ENCODE results near the gene KRT5.

The KRT5 gene

DNA sequence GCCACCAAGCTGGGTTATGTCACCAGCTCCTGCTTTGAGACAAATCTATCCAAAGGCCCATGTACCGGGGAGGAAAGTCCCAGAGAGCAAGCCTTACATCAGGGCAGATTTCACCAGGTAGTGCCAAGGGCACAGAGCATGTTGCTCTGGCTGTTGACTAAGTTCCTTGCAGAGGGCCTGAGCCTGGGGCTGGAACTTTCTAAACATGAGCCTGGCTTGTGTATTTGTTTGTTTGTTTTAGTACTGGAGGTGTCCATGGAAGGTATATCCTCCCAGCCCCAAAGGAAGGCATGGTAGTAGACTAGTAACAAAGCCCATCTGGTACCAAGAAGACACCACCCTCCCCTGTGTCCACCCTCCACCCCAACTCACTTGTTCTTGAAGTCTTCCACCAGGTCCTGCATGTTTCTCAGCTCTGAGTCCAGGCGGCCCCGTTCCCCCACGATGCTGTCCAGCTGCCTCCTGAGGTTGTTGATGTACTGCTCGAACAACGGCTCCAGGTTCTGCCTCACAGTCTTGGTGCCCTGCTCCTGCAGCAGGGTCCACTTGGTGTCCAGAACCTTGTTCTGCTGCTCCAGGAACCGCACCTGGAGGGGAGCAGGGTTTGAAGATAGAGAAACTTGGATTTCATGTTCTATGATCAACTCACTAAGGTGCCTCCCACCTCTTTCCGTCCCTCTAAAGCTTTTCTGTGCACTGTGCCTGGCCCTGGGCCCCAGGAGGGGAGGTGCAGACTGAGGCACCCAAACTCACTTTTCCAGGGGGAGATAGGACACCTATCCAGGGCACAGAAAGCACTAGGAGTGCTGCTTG, 1.4 kb downstream of the KRT5 start:
- TF ChIP-seq, protein P1, sequence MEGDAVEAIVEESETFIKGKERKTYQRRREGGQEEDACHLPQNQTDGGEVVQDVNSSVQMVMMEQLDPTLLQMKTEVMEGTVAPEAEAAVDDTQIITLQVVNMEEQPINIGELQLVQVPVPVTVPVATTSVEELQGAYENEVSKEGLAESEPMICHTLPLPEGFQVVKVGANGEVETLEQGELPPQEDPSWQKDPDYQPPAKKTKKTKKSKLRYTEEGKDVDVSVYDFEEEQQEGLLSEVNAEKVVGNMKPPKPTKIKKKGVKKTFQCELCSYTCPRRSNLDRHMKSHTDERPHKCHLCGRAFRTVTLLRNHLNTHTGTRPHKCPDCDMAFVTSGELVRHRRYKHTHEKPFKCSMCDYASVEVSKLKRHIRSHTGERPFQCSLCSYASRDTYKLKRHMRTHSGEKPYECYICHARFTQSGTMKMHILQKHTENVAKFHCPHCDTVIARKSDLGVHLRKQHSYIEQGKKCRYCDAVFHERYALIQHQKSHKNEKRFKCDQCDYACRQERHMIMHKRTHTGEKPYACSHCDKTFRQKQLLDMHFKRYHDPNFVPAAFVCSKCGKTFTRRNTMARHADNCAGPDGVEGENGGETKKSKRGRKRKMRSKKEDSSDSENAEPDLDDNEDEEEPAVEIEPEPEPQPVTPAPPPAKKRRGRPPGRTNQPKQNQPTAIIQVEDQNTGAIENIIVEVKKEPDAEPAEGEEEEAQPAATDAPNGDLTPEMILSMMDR (IDR thresholded peaks at IDR 0.05; ENCODE audit: low read depth, low read length), result no peak
- DNase-seq (ENCODE audit: extremely low read depth, low read depth), result no peak

DNA sequence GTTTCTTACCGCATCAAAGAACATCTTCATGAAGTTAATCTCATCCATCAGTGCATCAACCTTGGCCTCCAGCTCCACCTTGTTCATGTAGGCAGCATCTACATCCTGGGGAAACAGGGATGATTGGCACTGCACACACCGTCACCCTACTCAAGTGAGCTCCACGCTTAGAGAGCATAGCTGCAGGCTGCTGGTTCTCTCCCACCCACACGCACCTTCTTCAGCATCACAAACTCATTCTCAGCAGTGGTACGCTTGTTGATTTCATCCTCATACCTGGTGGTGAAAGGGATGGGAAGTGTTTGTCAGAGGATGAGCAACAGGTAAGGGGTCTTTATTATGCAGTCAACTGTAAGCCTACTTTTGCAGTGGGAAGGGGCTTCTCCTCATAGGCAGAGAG, 2.3 kb downstream of the KRT5 start:
- no peak for DNase-seq (ENCODE audit: extremely low read depth, low read depth)
- TF ChIP-seq, protein P1 (IDR thresholded peaks at IDR 0.05; ENCODE audit: low read depth, low read length), result no peak

- no peak for DNase-seq (ENCODE audit: extremely low read depth, low read depth)
- TF ChIP-seq, protein P1 (IDR thresholded peaks at IDR 0.05; ENCODE audit: low read depth, low read length), result no peak
These were observed 3.0 kb downstream of the KRT5 start for GRCh38 chr12:52517005-52517835.

DNA sequence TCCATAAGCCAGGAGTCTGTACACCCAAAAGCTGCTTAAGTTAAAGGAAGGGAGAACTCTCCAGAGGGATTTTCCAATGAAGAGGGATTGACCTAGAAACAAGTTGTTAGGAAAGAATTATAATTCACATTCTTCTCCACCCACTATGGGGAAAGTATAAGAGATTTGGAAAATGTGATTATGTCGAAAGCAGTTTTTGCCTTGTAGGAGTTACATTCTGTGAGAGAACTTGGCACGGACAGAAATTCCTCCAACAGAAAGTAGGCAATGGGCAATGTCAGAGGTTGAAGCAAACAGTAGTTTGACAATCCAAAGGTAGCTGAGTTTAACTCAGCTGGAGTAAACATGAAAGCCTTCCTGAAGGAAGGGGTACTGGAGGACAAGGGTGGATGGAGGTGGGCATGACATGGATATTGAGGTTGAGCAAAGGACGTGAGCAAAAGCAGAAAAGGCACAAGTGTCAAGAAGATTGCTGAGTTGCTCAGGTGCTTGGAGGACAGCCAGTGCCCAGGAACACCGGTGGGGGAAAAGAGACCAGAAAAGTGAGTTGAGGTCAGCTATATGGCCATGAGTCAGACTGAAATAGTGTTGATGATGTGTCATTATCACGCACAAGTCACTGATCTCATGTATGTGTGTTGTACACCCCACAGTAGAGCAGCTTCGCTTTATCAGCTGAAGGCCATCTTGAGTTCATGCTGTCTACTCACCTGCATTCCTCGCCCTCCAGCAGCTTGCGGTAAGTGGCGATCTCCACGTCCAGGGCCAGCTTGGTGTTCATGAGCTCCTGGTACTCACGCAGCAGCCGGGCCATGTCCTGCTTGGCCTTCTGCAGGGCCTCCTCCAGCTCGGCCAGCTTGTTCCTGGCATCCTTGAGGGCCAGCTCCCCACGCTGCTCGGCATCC, 4.0 kb downstream of the KRT5 start:
- TF ChIP-seq, protein P1 (IDR thresholded peaks at IDR 0.05; ENCODE audit: low read depth, low read length), result no peak
- no peak for DNase-seq (ENCODE audit: extremely low read depth, low read depth)

- TF ChIP-seq, protein P1 (IDR thresholded peaks at IDR 0.05; ENCODE audit: low read depth, low read length), result no peak
- no peak for DNase-seq (ENCODE audit: extremely low read depth, low read depth)
These were observed 4.9 kb downstream of the KRT5 start for GRCh38 chr12:52515319-52515646.

DNA sequence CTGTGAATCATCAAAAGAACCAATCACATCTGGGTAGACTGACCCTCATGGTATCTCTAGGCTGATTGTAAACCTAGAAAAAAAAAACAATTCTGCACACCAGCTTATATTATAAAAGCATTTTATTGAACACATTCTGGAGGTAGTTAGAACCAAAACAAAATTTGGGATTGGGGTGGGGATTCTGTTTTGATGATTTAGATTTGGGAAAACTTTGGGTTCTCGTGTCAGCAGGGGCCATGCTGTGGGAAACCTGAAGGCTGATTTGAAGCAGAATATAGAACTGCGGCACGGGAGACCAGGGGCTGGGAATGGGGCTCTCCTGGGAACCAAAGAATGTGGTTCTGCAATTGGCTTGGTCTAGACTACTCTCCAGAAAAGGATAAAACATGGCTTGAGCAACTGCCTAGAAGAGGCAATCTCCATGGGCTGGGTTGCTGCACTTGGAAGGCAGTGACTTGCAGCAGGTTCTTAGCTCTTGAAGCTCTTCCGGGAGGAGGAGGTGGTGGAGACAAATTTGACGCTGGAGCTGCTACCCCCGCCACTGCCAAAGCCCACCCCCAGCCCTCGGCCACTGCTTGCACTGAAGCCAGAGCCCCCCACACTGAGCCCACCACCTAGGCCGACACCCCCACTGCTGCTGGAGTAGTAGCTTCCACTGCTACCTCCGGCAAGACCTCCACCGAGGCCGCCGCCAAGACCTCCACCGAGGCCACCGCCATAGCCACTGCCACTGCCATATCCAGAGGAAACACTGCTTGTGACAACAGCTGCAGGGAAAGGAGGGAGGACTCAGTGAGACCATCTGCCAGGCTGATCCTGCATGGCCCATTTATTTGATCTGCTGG, 5.5 kb downstream of the KRT5 start:
- no peak for DNase-seq (ENCODE audit: extremely low read depth, low read depth)
- TF ChIP-seq, protein P1 (IDR thresholded peaks at IDR 0.05; ENCODE audit: low read depth, low read length), result no peak

All from AG09319 (cell line).